Esophagus mucosa (tissue), 1 donor: ENCODE results near the gene SMYD3. TPM values are rescaled to one million over a fixed set of nuclear protein-coding genes. Genes with fewer than 3 reads are reported as not detected.

ENCODE experiments used
- ATAC-seq: fragments of 200-7000 bp; cut with Tn5 transposase; one replicate; pipeline ENCODE4 v1.9.1; 2020
- total RNA-seq: library from RNA; stranded (reverse); gene quantifications from one replicate; pipeline ENCODE4 v1.2.4, GENCODE V29; 2023
- donor health status: DM: yes; HTN: yes; CAD: no.

The SMYD3 gene
- total RNA-seq, 1 donor from 2014 or later = 6.9 TPM

DNA sequence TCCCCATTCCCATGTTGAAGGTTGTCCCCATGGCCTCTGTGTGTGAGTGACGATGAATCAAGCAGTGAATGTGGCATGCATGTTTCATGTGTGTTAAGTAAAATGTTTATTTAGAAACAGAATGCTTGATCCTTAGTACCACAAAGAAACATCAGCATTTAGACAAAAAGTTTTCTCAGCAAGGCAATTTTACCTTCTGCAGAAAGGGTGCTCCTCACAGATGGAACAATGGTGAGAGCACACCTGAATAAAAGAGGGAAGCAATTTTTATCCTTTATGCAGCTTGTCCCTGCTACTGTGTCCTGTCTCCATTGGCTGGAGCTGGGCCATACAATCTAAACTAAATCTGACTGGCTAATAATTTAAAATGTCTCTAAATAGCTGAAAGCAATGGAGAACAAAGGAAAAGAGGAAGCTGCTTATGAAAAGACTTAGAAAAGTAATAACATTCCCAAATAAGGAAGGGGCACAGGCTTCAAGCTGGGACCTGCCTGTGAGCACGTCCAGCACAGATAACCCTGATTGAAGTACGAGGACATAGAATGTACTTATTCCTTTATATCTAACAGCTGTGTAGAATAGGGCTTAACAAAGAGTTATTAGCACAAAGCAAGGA is 8.4 kb upstream of the SMYD3 start:
- no peak for ATAC-seq

GRCh38 chr1:246513619-246514343 is 6.7 kb upstream of the SMYD3 start:
- ATAC-seq = no peak

DNA sequence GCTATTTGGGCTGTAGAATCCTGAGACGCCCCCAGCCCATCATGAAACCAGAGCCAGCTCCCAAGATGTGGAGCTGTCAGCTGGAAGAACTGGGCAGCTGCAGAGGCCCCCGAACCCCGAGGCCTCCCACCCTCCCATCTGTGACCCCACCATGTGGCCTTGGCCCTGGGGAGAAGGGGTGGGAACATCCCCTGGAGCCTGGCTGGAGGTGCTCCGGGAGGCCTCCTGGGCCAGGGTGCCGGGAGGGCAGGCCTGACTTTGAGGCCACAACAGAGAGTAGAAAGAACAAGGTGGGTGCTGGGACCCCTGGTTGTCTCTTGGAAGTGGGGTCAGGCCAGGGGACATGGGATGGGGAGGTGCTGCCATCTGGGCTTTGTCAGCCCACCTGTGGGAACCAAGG is 6.0 kb upstream of the SMYD3 start:
- no peak for ATAC-seq

- ATAC-seq = no peak
Observed at GRCh38 chr1:246512635-246513034, 5.6 kb upstream of the SMYD3 start.

DNA sequence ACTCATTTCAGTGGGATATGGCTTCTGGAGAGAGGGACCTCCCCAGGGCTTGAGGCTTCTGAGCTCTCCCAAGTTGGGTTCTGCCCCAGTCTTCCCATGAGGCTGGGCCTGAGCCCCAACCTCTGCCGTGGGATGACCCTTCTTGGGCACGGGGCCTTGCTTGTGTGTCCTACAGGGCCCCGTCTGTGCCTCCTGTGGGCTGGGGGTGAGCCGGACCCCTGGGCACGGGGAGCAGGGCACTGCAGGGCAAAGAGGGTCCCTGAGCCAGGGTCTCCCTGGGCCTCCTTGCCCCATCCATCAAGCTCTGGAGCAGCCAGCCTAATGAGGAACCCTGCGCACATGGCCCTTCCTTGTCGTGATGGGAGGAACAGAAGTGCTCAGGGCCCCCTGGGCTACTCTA is 5.2 kb upstream of the SMYD3 start:
- no peak for ATAC-seq

DNA sequence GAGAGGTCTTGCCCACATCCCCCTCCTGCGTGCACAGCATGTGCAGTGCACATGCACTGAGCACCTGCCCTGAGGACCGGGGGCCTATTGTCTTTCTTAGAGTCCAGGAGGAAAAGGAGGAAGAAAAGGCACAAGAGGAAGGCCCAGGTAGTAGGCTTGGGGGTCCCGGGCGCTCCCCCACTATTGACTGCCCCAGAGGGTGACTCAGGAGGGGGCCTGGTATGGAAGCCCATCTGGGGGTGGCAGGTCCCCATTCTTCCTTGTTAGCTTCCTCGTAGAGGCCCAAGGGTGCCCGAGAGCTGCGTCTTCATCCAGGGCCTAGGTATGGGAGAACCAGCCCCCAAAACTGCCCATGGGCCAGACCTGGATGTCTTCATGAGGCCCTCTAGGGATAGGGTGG is 4.1 kb upstream of the SMYD3 start:
- no peak for ATAC-seq

DNA sequence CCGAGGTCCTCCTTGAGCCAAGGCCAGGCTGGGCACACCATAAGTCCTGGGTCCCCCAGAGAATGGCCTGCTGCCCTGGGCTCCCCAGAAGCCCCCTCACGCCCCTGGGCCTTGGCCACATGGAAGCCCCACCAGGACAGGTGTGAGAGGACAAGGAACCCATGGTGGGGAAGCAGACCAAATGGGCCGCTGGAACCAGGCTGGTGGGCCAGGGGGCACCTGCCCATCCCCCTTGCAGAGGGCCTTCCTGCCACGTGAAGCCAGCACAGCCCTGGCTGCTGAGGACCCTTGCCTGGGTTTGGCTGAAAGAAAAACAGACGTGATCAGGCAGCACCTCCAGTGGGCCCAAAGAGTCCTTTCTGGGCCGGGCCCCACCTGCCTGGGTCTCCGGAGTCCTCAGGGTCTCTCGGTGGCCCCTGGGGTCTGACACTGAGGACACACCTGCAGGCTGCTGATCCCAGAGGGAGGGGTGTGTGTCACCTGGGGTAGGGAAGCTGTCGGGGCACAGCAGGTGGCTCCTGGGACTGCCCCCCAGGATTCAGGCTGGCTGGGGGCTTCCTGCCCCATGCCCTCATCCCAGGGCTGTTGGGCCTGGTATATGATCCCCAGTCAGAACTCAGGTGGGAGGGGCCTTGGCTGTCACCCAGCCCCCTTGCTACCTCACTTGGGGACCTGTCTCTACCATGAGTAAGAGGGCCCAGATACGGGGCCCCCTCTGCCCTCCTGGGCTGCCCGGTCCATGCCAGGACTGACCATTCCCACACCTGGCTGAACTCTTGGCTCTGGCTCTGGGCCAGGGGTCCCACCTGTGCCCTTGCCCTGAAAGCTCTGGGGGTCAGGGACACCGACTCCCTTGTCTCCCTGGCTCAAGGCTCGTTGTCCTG is 3.3 kb upstream of the SMYD3 start:
- ATAC-seq = no peak

GRCh38 chr1:246508897-246509688 is 2.0 kb upstream of the SMYD3 start:
- ATAC-seq = no peak

GRCh38 chr1:246506367-246506673 is 759 bp downstream of the SMYD3 start:
- ATAC-seq = no peak

DNA sequence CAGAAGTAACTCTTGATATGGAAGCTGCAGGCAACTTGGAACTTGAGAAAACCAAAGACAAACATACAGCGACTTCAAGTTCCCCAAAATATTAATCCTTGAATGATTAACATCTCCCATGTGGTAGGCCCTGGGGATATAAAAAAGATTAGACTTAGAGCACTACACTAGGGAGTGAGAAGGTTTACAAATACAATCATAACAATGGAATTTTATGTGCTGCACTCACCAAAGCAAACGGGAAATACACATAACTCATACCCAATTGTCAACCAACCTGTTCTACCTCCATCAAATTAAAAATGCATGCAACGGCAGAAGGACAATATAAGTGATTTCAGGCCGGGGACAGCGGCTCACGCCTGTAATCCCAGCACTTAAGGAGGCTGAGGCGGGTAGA is 3.7 kb downstream of the SMYD3 start:
- ATAC-seq = peak; percentile 92

- peak; percentile 60 for ATAC-seq
Observed at GRCh38 chr1:246497331-246497915, 9.7 kb downstream of the SMYD3 start.

GRCh38 chr1:246492611-246493245 is 14.4 kb downstream of the SMYD3 start:
- peak; percentile 86 for ATAC-seq

DNA sequence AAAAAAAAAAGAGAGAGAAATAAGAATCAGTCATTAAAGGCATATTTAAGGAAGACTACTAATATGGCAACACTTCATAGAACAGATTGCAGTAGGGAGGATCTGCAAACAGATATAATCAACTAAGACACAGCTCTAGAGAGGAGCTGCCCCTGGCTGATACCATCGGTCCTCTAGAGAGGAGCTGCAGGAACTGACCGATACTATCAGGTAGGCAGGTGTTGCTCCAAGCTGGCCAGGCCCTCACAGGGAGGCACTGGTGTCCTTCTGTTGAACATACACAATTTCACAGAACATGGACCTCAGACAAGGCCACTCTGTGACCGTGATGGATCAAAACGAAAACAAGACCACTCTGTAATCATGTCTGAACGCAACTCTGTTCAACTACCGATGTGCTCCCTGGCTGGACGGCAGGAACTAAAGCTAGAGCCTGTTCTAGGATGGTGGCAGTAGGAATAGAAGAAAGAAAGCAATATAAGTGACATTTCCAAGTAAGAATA is 15.5 kb downstream of the SMYD3 start:
- no peak for ATAC-seq

- ATAC-seq = no peak
Observed at GRCh38 chr1:246488674-246489073, 18.4 kb downstream of the SMYD3 start.

DNA sequence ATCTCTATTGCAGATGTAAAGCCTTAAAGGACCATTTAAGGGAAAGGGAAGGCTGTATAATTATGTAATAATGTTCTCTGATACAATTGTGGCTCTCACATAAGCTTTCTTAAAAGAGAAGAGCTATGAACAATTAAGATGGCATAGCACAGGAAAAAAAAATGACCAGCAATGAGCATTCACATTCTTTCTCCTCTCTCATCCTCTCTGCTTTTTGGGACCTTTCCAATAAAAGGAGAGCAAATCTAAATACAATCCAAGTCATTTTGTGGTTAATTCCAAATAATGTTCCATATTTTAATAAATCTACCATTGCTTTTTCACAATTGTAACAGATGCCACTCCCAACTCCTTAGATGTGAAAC is 23.5 kb downstream of the SMYD3 start:
- no peak for ATAC-seq

GRCh38 chr1:246482805-246483568 is 24.1 kb downstream of the SMYD3 start:
- no peak for ATAC-seq

GRCh38 chr1:246479061-246479460 is 28.0 kb downstream of the SMYD3 start:
- ATAC-seq = peak; percentile 79

GRCh38 chr1:246477634-246478033 is 29.4 kb downstream of the SMYD3 start:
- ATAC-seq = no peak

DNA sequence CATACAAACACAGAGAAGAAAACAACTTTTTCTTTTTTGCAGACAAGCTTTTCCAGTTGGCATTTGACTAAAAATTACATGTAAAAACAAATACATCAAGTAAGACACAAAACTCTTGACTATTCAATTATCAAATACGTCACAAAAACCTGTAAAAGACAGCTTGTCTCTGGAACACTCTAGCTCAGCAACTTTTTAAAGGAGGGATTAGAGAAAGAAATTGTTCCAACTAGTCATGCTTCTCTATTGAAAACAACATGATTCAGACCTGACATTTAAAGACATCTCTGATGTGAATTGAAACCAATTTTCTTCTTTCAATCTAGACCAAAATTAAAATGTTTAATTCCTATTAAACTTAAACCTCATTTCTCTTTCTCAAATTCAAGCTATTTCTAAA is 30.3 kb downstream of the SMYD3 start:
- ATAC-seq = peak; percentile 77

DNA sequence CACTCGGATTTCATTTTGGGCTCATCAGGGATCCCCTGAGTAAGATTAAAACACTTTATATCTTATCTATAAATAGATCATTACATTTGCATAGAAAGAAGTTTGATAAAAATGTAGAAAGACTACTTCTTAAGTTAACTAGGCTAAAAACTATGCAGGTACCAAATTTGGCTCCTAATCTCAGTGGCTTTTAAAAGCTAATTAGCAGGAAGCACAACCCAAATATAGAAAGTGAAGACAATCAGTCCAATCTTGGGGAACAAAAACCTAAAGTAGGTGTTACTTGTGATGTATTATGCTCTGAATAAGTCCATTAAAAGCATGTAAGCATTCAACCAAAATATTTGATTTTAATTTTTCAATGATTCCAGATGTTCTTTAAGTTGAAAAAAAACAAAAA is 35.4 kb downstream of the SMYD3 start:
- ATAC-seq = no peak

DNA sequence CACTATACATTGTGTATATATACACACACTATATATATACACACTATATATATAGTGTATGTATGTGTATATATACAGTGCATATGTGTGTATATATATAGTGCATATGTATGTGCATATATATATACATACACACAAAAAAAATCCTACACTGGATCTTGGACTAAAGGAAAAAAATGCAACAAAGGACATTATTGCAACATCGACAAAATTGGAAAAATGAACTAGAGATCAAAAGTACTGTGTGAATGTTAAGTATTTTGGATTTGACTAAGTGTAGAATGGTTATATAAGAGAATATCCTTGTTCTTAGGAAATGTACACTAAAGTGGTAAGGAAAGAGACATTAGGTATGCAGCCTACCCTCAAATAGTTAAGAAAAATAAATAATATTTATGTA is 36.5 kb downstream of the SMYD3 start:
- no peak for ATAC-seq
